Endothelial cell of umbilical vein (primary cell): ENCODE measurements around the gene CFAP77. TPM values are rescaled to one million over a fixed set of nuclear protein-coding genes. Genes with fewer than 3 reads are reported as not detected.

Experiments
- BruUV-seq: library from RNA; stranded (reverse); fragments of 400-500 nt; replicated peaks from 2 replicates; lab custom pipeline; 2021; lab: Mats Ljungman, UMichigan
- CTCF ChIA-PET: fragments of 300-600, 350-600 bp; sonication (Branson Sonifier 250); formaldehyde crosslinking; loops from one replicate; lab custom pipeline; 2021; ENCODE audit warnings: antibody characterized with exemption, inconsistent platforms; lab: Charles Lee
- POLR2A ChIA-PET: fragments of 300-600, 350-600 bp; sonication (Branson Sonifier 250); formaldehyde crosslinking; loops from one replicate; lab custom pipeline; 2021; ENCODE audit warnings: antibody characterized with exemption, inconsistent platforms; lab: Charles Lee
- DNase-seq: peaks from one replicate; pipeline ENCODE4 v3.0.0-alpha.2; 2011; ENCODE audit warnings: low read depth, low spot score
- FAIRE-seq: peaks from 2 replicates; lab custom pipeline; 2011; peaks lifted over from hg19 to GRCh38; lab: Jason Lieb, UNC
- H2AFZ ChIP-seq: 2 replicates; pipeline ENCODE4 v1.6.0; 2012; ENCODE audit warnings: low read depth, low read length, control low read depth, inconsistent platforms
- H3K27ac ChIP-seq: 2 replicates; pipeline ENCODE4 v1.5.1; 2011; ENCODE audit warnings: low read depth, mild to moderate bottlenecking, control low read depth, low read length, moderate library complexity; ENCODE audit not compliant: insufficient read depth
- H3K27me3 ChIP-seq, 2 experiments: 2 replicates each; pipeline versions ENCODE4 v1.6.0 to v1.6.1; 2011; ENCODE audit warnings: low read length in 2 of 2, mixed read lengths in 1 of 2; ENCODE audit not compliant: control insufficient read depth in 2 of 2, insufficient read depth in 2 of 2
- H3K36me3 ChIP-seq, 2 experiments: 2 replicates in 1 of 2; 3 replicates in 1 of 2; pipeline ENCODE4 v1.5.1; 2011; ENCODE audit warnings: low read length in 2 of 2, mild to moderate bottlenecking in 1 of 2, moderate library complexity in 1 of 2; ENCODE audit not compliant: control insufficient read depth in 2 of 2, insufficient read depth in 2 of 2; ENCODE audit errors: extremely low read depth in 1 of 2
- H3K4me1 ChIP-seq: 3 replicates; pipeline ENCODE4 v1.5.1; 2011; ENCODE audit warnings: mild to moderate bottlenecking, low read length; ENCODE audit not compliant: control insufficient read depth, insufficient read depth; ENCODE audit errors: extremely low read depth
- H3K4me2 ChIP-seq: 2 replicates; pipeline ENCODE4 v1.6.1; 2011; ENCODE audit warnings: low read length, control low read depth, mixed read lengths; ENCODE audit not compliant: insufficient read depth
- H3K4me3 ChIP-seq, 3 experiments: fragments of 200-600 bp in 1 of 3; sonication (generic), shearing (Covaris generic) in 1 of 3; replicated peaks in 1 of 3; 2 replicates each; pipeline ENCODE4 v1.5.1; 2011 to 2016; ENCODE audit warnings: control low read depth in 3 of 3, low read length in 3 of 3, mild to moderate bottlenecking in 2 of 3, inconsistent platforms in 1 of 3, low read depth in 1 of 3, moderate library complexity in 1 of 3; ENCODE audit not compliant: insufficient read depth in 1 of 3
- H3K79me2 ChIP-seq: 2 replicates; pipeline ENCODE4 v1.6.0; 2012; ENCODE audit warnings: low read length, inconsistent platforms; ENCODE audit not compliant: control insufficient read depth, insufficient read depth
- H3K9ac ChIP-seq: replicated peaks from 2 replicates; pipeline ENCODE3; 2011; ENCODE audit warnings: low read length, control low read depth; ENCODE audit not compliant: insufficient read depth; ENCODE audit errors: extremely low read depth
- H3K9me1 ChIP-seq: replicated peaks from 3 replicates; pipeline ENCODE4 v1.6.0; 2011; ENCODE audit warnings: mild to moderate bottlenecking, low read length; ENCODE audit not compliant: control insufficient read depth, insufficient read depth; ENCODE audit errors: extremely low read depth
- H3K9me3 ChIP-seq: replicated peaks from 2 replicates; pipeline ENCODE4 v1.5.1; 2012; ENCODE audit warnings: low read length, inconsistent platforms; ENCODE audit not compliant: control insufficient read depth, insufficient read depth
- H4K20me1 ChIP-seq: replicated peaks from 2 replicates; pipeline ENCODE3; 2011; ENCODE audit warnings: mild to moderate bottlenecking, low read length; ENCODE audit not compliant: control insufficient read depth, insufficient read depth; ENCODE audit errors: extremely low read depth
- EZH2 ChIP-seq: IDR thresholded peaks from 2 replicates; pipeline ENCODE4 v1.6.1; 2012; ENCODE audit warnings: borderline replicate concordance, low read depth, mild to moderate bottlenecking, moderate library complexity, low read length, inconsistent platforms; ENCODE audit not compliant: severe bottlenecking
- FOS ChIP-seq: IDR thresholded peaks from 2 replicates; pipeline ENCODE4 v1.6.1; 2011; ENCODE audit warnings: mild to moderate bottlenecking, low read length, moderate library complexity, borderline replicate concordance; ENCODE audit not compliant: insufficient read depth
- GATA2 ChIP-seq: IDR thresholded peaks from 2 replicates; pipeline ENCODE4 v1.7.0; 2011; ENCODE audit warnings: low read depth, mild to moderate bottlenecking, moderate library complexity, mixed read lengths, low read length; ENCODE audit not compliant: insufficient read length, insufficient read depth
- JUN ChIP-seq: IDR thresholded peaks from 2 replicates; pipeline ENCODE4 v1.6.1; 2011; ENCODE audit warnings: borderline replicate concordance, low read depth; ENCODE audit not compliant: insufficient read length, insufficient read depth
- MYC ChIP-seq: IDR thresholded peaks from one replicate; pipeline ENCODE4 v1.6.1; 2011; ENCODE audit warnings: mild to moderate bottlenecking, low read depth, low read length
- POLR2A ChIP-seq: IDR thresholded peaks from 2 replicates; pipeline ENCODE4 v1.6.1; 2012; ENCODE audit warnings: low read depth, mild to moderate bottlenecking, control low read depth, low read length
- POLR2AphosphoS5 ChIP-seq: IDR thresholded peaks from 2 replicates; pipeline ENCODE4 v1.6.1; 2012; ENCODE audit warnings: low read depth, mild to moderate bottlenecking, control low read depth, low read length, moderate library complexity; ENCODE audit not compliant: insufficient read depth
- dilution Hi-C: fragments of 300-500 bp; cut with MboI; formaldehyde crosslinking; loops from one replicate; pipeline ENCODE4 v1.15.0; 2019; ENCODE audit warnings: low sequenced_read_pairs; ENCODE audit not compliant: extremely low pct_ligation_motif_present
- intact Hi-C: fragments of 100-400 bp; cut with micrococcal nuclease; formaldehyde crosslinking; loops from one replicate; pipeline ENCODE4 v1.10.0; 2022
- polyA plus RNA-seq, 4 experiments: library from polyadenylated mRNA; depleted of rRNA in 3 of 4; stranded (reverse) in 3 of 4; unstranded in 1 of 4; fragments of >200 nt; gene quantifications; 2 replicates each; pipeline versions ENCODE4 v1.2.1 to v1.2.3, GENCODE V29; 2011 to 2012; ENCODE audit warnings: missing spikeins in 1 of 4
- total RNA-seq: library from RNA; stranded (reverse); gene quantifications from 2 replicates; pipeline ENCODE4 v1.2.3, GENCODE V29; 2021
- TF ChIP-seq, protein P1 (sequence below): IDR thresholded peaks from 2 replicates; pipeline ENCODE4 v1.6.1; 2011; ENCODE audit not compliant: insufficient read depth, insufficient read length
- TF ChIP-seq, protein P2 (sequence below), 2 donors: IDR thresholded peaks; 1 replicate in 1 of 2; 2 replicates in 1 of 2; pipeline ENCODE4 v1.5.1; 2011; ENCODE audit warnings: low read length in 2 of 2, mild to moderate bottlenecking in 2 of 2, moderate library complexity in 2 of 2, control low read depth in 1 of 2, inconsistent platforms in 1 of 2, low read depth in 1 of 2; ENCODE audit not compliant: insufficient read depth in 1 of 2; ENCODE audit errors: extremely low read depth in 1 of 2

Gene CFAP77
- total and polyA plus RNA-seq, 2 donors (not counting 3 experiments of a cell fraction or from before 2014, with no cell fraction given): not detected

DNA sequence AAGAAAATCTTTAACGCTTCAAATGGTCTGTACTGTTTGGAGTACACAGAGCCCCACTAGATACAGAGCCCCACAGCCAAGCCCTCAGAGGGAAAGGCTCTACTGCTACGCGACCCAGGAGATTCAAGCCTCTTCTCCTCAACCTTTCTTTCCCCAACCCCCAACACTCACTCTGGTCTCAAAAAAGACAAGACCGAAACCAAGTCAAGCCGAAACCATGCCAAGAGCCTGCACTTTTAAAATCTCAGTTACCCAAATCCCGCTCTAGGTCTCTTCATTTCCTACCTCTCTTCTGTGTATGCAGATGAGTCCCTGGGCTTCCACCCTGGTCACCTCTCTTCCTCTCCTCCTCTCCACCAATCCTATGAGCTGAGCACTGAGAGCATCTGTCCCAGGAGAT, 204.3 kb downstream of the CFAP77 start:
- no peaks in the 10 kb centered on the region for H3K79me2 ChIP-seq
- no peaks in the 10 kb centered on the region for H4K20me1 ChIP-seq
- CTCF ChIA-PET: no interaction called here
- no TSS peak for BruUV-seq
- H3K4me3 ChIP-seq: no peak overlapping the region
- no peak overlapping the region for H2AFZ ChIP-seq
- H3K9me3 ChIP-seq: no peaks in the 10 kb centered on the region
- POLR2A ChIA-PET: no interaction called here
- dilution Hi-C loops: no loop called here
- FAIRE-seq (no peak), DNase-seq (no peak)
- H3K36me3 ChIP-seq: peaks cover 8 to 13% of the 10 kb centered on the region in 2 experiments
- no peaks in the 10 kb centered on the region for H3K9me1 ChIP-seq
- H3K27ac ChIP-seq: no peak overlapping the region
- no peak overlapping the region for H3K9ac ChIP-seq
- intact Hi-C loops: no loop called here
- no peaks in the 10 kb centered on the region for H3K4me1 ChIP-seq
- no peak overlapping the region for H3K4me2 ChIP-seq
- TF ChIP-seq, protein P1, sequence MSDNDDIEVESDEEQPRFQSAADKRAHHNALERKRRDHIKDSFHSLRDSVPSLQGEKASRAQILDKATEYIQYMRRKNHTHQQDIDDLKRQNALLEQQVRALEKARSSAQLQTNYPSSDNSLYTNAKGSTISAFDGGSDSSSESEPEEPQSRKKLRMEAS: no peak
- TF ChIP-seq EZH2: no peak
- TF ChIP-seq GATA2: no peak
- TF ChIP-seq POLR2A: no peak
- no peak for TF ChIP-seq MYC
- no peak for TF ChIP-seq JUN
- TF ChIP-seq POLR2AphosphoS5: no peak
- no peaks in the 10 kb centered on the region for H3K27me3 ChIP-seq

DNA sequence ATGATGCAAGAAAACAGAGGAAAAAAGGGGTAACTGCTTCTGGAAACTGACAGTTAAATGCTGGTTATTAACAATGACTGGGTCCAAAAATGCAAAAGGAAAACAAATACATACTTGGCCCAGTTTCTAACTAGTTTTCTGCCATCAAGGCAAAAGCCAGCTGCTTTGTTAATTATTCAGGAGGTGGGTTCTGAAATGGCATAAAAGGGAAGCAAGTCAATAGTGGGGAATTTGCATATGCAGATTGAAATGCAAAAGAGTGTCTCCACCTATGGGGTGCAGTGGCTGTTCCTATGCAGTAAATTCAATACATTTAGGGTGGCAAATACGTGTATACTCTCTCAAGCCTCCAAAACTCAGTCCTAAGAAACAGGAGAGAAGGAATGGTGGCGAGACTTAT, 205.8 kb downstream of the CFAP77 start:
- Histone ChIP-seq H3K79me2 (no peaks in the 10 kb centered on the region), H3K9ac (no peak overlapping the region), H4K20me1 (no peaks in the 10 kb centered on the region), H3K4me3 (no peak overlapping the region), H3K27ac (no peak overlapping the region), H3K27me3 (no peaks in the 10 kb centered on the region), H3K4me2 (no peak overlapping the region), H3K9me3 (no peaks in the 10 kb centered on the region), H3K4me1 (no peaks in the 10 kb centered on the region), H2AFZ (no peak overlapping the region), H3K9me1 (no peaks in the 10 kb centered on the region), H3K36me3 (peaks cover 8 to 13% of the 10 kb centered on the region in 2 experiments)
- POLR2A ChIA-PET: interaction anchor here (0.6 kb wide), 1 partner anchor 38 kb away, joined by 7 read pairs; no protein-coding TSS in a partner anchor
- DNase-seq (no peak), FAIRE-seq (no peak)
- intact Hi-C loops (no loop called here), dilution Hi-C loops (no loop called here)
- TF ChIP-seq, protein P2, sequence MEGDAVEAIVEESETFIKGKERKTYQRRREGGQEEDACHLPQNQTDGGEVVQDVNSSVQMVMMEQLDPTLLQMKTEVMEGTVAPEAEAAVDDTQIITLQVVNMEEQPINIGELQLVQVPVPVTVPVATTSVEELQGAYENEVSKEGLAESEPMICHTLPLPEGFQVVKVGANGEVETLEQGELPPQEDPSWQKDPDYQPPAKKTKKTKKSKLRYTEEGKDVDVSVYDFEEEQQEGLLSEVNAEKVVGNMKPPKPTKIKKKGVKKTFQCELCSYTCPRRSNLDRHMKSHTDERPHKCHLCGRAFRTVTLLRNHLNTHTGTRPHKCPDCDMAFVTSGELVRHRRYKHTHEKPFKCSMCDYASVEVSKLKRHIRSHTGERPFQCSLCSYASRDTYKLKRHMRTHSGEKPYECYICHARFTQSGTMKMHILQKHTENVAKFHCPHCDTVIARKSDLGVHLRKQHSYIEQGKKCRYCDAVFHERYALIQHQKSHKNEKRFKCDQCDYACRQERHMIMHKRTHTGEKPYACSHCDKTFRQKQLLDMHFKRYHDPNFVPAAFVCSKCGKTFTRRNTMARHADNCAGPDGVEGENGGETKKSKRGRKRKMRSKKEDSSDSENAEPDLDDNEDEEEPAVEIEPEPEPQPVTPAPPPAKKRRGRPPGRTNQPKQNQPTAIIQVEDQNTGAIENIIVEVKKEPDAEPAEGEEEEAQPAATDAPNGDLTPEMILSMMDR (IDR thresholded peaks at IDR 0.05; ENCODE audit: extremely low read depth in 1 of 2, insufficient read depth in 1 of 2, low read depth in 1 of 2, low read length in 2 of 2): no peak
- TF ChIP-seq, protein P1: no peak
- TF ChIP-seq JUN (no peak), FOS (no peak), MYC (no peak), EZH2 (no peak), POLR2A (no peak), GATA2 (no peak), POLR2AphosphoS5 (no peak)
- no TSS peak for BruUV-seq
- CTCF ChIA-PET: no interaction called here
